HEK293 (cell line): ENCODE results near the gene UBALD1.

Source experiments
- CTCF ChIA-PET: fragments of 350-600 bp; formaldehyde crosslinking; extraction: SDS; loops from one replicate; lab custom pipeline; 2021; ENCODE audit warnings: antibody characterized with exemption; lab: Yijun Ruan, JAX
- POLR2A ChIA-PET: fragments of 300-600 bp; formaldehyde crosslinking; extraction: SDS; loops from one replicate; lab custom pipeline; 2020; ENCODE audit warnings: antibody characterized with exemption, inconsistent platforms; lab: Yijun Ruan, JAX
- H3K27ac ChIP-seq: fragments of 200-500 bp; sonication (Bioruptor generic); 2 replicates; pipeline ENCODE4 v1.5.1; 2014; ENCODE audit warnings: low read depth, low read length, control low read depth, inconsistent platforms; ENCODE audit errors: extremely low read depth
- H3K36me3 ChIP-seq, 2 experiments: fragments of 200-500 bp in 1 of 2; sonication (Bioruptor generic) in 1 of 2; 1 replicate in 1 of 2; 2 replicates in 1 of 2; pipeline ENCODE4 v1.5.1; 2014 to 2017; ENCODE audit warnings: inconsistent platforms in 2 of 2, low read length in 2 of 2; ENCODE audit not compliant: control insufficient read depth in 2 of 2, insufficient read depth in 1 of 2
- H3K4me1 ChIP-seq: fragments of 200-500 bp; sonication (Bioruptor generic); 2 replicates; pipeline ENCODE4 v1.5.1; 2014; ENCODE audit warnings: mild to moderate bottlenecking, low read length, inconsistent platforms; ENCODE audit not compliant: control insufficient read depth, insufficient read depth
- H3K4me3 ChIP-seq: 2 replicates; pipeline ENCODE4 v1.5.1; 2011; ENCODE audit warnings: low read depth, mild to moderate bottlenecking, control low read depth, low read length, moderate library complexity
- H3K9me3 ChIP-seq: fragments of 200-500 bp; sonication (Bioruptor generic); 2 replicates; pipeline ENCODE4 v1.5.1; 2014; ENCODE audit warnings: low read depth, low read length, inconsistent platforms; ENCODE audit not compliant: control insufficient read depth, insufficient read depth
- CTCF ChIP-seq: fragments of 450-650 bp; formaldehyde crosslinking; IDR thresholded peaks from 2 replicates; pipeline ENCODE4 v1.5.1; 2016; ENCODE audit warnings: missing biosample characterization, missing genetic modification characterization
- EGR2 ChIP-seq: fragments of 450-650 bp; formaldehyde crosslinking; IDR thresholded peaks from 2 replicates; pipeline ENCODE4 v1.5.1; 2016; ENCODE audit warnings: low read depth, missing biosample characterization, missing genetic modification characterization
- GLIS2 ChIP-seq: fragments of 450-650 bp; formaldehyde crosslinking; IDR thresholded peaks from 2 replicates; pipeline ENCODE4 v1.5.1; 2016; ENCODE audit warnings: missing biosample characterization, missing genetic modification characterization
- HOXD13 ChIP-seq: sonication (generic); formaldehyde crosslinking; IDR thresholded peaks from 2 replicates; pipeline ENCODE4 v1.8.0; 2022; ENCODE audit warnings: missing genetic modification reagents, borderline replicate concordance
- IKZF3 ChIP-seq: fragments of 450-650 bp; IDR thresholded peaks from 2 replicates; pipeline ENCODE4 v1.5.0; 2018; ENCODE audit warnings: missing biosample characterization, mild to moderate bottlenecking, missing genetic modification characterization, moderate library complexity
- MYNN ChIP-seq: fragments of 450-650 bp; formaldehyde crosslinking; IDR thresholded peaks from 2 replicates; pipeline ENCODE4 v1.5.1; 2016; ENCODE audit warnings: missing biosample characterization, missing genetic modification characterization, borderline replicate concordance
- OVOL3 ChIP-seq: fragments of 450-650 bp; formaldehyde crosslinking; IDR thresholded peaks from 2 replicates; pipeline ENCODE4 v1.5.1; 2016; ENCODE audit warnings: missing biosample characterization, missing genetic modification characterization
- PATZ1 ChIP-seq: fragments of 450-650 bp; formaldehyde crosslinking; IDR thresholded peaks from 2 replicates; pipeline ENCODE4 v1.5.1; 2016; ENCODE audit warnings: missing biosample characterization, missing genetic modification characterization
- PRDM1 ChIP-seq: fragments of 450-650 bp; formaldehyde crosslinking; IDR thresholded peaks from 2 replicates; pipeline ENCODE4; 2016; ENCODE audit warnings: missing biosample characterization, missing genetic modification characterization
- SP2 ChIP-seq: fragments of 450-650 bp; formaldehyde crosslinking; IDR thresholded peaks from 2 replicates; pipeline ENCODE4 v1.5.1; 2016; ENCODE audit warnings: missing biosample characterization, missing genetic modification characterization
- TRIM28 ChIP-seq: IDR thresholded peaks from 2 replicates; pipeline ENCODE4 v1.6.1; 2011; ENCODE audit warnings: low read length, control low read depth, borderline replicate concordance
- WT1 ChIP-seq: fragments of 450-650 bp; formaldehyde crosslinking; IDR thresholded peaks from 2 replicates; pipeline ENCODE4 v1.5.1; 2016; ENCODE audit warnings: missing biosample characterization, missing genetic modification characterization
- ZBTB10 ChIP-seq: fragments of 450-650 bp; formaldehyde crosslinking; IDR thresholded peaks from 2 replicates; pipeline ENCODE4 v1.5.1; 2016; ENCODE audit warnings: missing biosample characterization, missing genetic modification characterization
- ZBTB8A ChIP-seq: fragments of 450-650 bp; formaldehyde crosslinking; IDR thresholded peaks from 2 replicates; pipeline ENCODE4 v1.5.1; 2016; ENCODE audit warnings: missing biosample characterization, missing genetic modification characterization
- ZFP69B ChIP-seq: fragments of 450-650 bp; formaldehyde crosslinking; IDR thresholded peaks from 2 replicates; pipeline ENCODE4 v1.5.1; 2016; ENCODE audit warnings: missing biosample characterization, missing genetic modification characterization
- ZNF112 ChIP-seq: fragments of 450-650 bp; formaldehyde crosslinking; IDR thresholded peaks from 2 replicates; pipeline ENCODE4 v1.5.0; 2017; ENCODE audit warnings: missing biosample characterization, missing genetic modification characterization
- ZNF214 ChIP-seq: fragments of 450-650 bp; formaldehyde crosslinking; IDR thresholded peaks from 2 replicates; pipeline ENCODE4 v1.5.1; 2017; ENCODE audit warnings: missing biosample characterization, mild to moderate bottlenecking, missing genetic modification characterization, borderline replicate concordance
- ZNF24 ChIP-seq: fragments of 450-650 bp; formaldehyde crosslinking; IDR thresholded peaks from 2 replicates; pipeline ENCODE4 v1.5.1; 2016; ENCODE audit warnings: missing biosample characterization, missing genetic modification characterization
- ZNF26 ChIP-seq: fragments of 450-650 bp; formaldehyde crosslinking; IDR thresholded peaks from 2 replicates; pipeline ENCODE4 v1.5.1; 2016; ENCODE audit warnings: missing biosample characterization, missing genetic modification characterization
- ZNF302 ChIP-seq: fragments of 450-650 bp; formaldehyde crosslinking; IDR thresholded peaks from 2 replicates; pipeline ENCODE4 v1.5.1; 2016; ENCODE audit warnings: missing biosample characterization, missing genetic modification characterization, low read depth
- ZNF366 ChIP-seq: fragments of 450-650 bp; formaldehyde crosslinking; conservative IDR thresholded peaks from 2 replicates; pipeline ENCODE4 v1.5.1; 2016; ENCODE audit warnings: missing biosample characterization, missing genetic modification characterization
- ZNF514 ChIP-seq: fragments of 450-650 bp; formaldehyde crosslinking; IDR thresholded peaks from 2 replicates; pipeline ENCODE4 v1.5.1; 2016; ENCODE audit warnings: missing biosample characterization, missing genetic modification characterization
- ZNF571 ChIP-seq: fragments of 450-650 bp; formaldehyde crosslinking; IDR thresholded peaks from 2 replicates; pipeline ENCODE4 v1.5.0; 2017; ENCODE audit warnings: missing biosample characterization, missing genetic modification characterization
- ZNF596 ChIP-seq: fragments of 450-650 bp; IDR thresholded peaks from 2 replicates; pipeline ENCODE4 v1.5.0; 2018; ENCODE audit warnings: missing biosample characterization, mild to moderate bottlenecking, missing genetic modification characterization, moderate library complexity
- ZNF600 ChIP-seq: fragments of 450-650 bp; formaldehyde crosslinking; IDR thresholded peaks from 2 replicates; pipeline ENCODE4 v1.5.1; 2016; ENCODE audit warnings: missing biosample characterization, missing genetic modification characterization
- ZNF76 ChIP-seq: fragments of 450-650 bp; formaldehyde crosslinking; IDR thresholded peaks from 2 replicates; pipeline ENCODE4; 2016; ENCODE audit warnings: low read depth, missing biosample characterization, missing genetic modification characterization, borderline replicate concordance
- ZNF791 ChIP-seq: fragments of 450-650 bp; formaldehyde crosslinking; IDR thresholded peaks from 2 replicates; pipeline ENCODE4 v1.5.1; 2016; ENCODE audit warnings: missing biosample characterization, missing genetic modification characterization

UBALD1 gene

GRCh38 chr16:4613636-4614570 lies 785 bp downstream of the UBALD1 start (continued):
- peak; percentile 52 for TF ChIP-seq CTCF
- TF ChIP-seq ZNF571 (tag by site-specific recombination), result no peak
- TF ChIP-seq ZNF76 (tag by site-specific recombination), result 0 out of 2 replicates have a peak, but pooled peaks have one; percentile 36
- peak; percentile 60 for TF ChIP-seq PATZ1 (tag by site-specific recombination)

- ChIA-PET POLR2A (no interaction called here), CTCF (interaction anchor here (0.6 to 1.6 kb wide), 7 partner anchors 11 to 106 kb away, joined by 3 to 5 read pairs (median 4); no protein-coding TSS in a partner anchor)
- Histone ChIP-seq H3K4me1 (no peaks in the 10 kb centered on the region; the same call in 1 of the 2 replicates), H3K4me3 (peak overlapping the region; percentile 90), H3K36me3 (peaks cover 0 to 15% of the 10 kb centered on the region in 2 experiments; a peak in 1 of 3 replicates), H3K9me3 (no peaks in the 10 kb centered on the region), H3K27ac (peak overlapping the region; percentile 95; the same call in 1 of the 2 replicates)
- no peak for TF ChIP-seq ZNF26 (tag by site-specific recombination)
- no peak for TF ChIP-seq PRDM1
- 0 out of 2 replicates have a peak, but pooled peaks have one; percentile 14 for TF ChIP-seq ZNF600 (tag by site-specific recombination)
- TF ChIP-seq SP2 (tag by site-specific recombination), result 0 out of 2 replicates have a peak, but pooled peaks have one; percentile 11
- TF ChIP-seq ZNF24, result no peak
- TF ChIP-seq ZNF366, result 0 out of 2 replicates have a peak, but pooled peaks have one; percentile 46
- no peak for TF ChIP-seq ZNF302
- TF ChIP-seq ZNF791 (tag by site-specific recombination), result no peak
- TF ChIP-seq WT1, result no peak
- no peak for TF ChIP-seq ZNF514 (tag by site-specific recombination)
- TF ChIP-seq ZNF596 (tag by site-specific recombination), result no peak
- TF ChIP-seq MYNN (tag by site-specific recombination), result no peak
- no peak for TF ChIP-seq HOXD13 (CRISPR knock-in tag)
- TF ChIP-seq ZBTB10 (tag by site-specific recombination), result no peak
- no peak for TF ChIP-seq ZNF214 (tag by site-specific recombination)
- no peak for TF ChIP-seq ZFP69B (tag by site-specific recombination)
- TF ChIP-seq TRIM28, result no peak
- 0 out of 2 replicates have a peak, but pooled peaks have one; percentile 16 for TF ChIP-seq EGR2 (tag by site-specific recombination)
- TF ChIP-seq ZBTB8A (tag by site-specific recombination), result 0 out of 2 replicates have a peak, but pooled peaks have one; percentile 7
- TF ChIP-seq OVOL3, result no peak
- TF ChIP-seq IKZF3 (tag by site-specific recombination), result 0 out of 2 replicates have a peak, but pooled peaks have one; percentile 24
- no peak for TF ChIP-seq ZNF112 (tag by site-specific recombination)
- TF ChIP-seq GLIS2 (tag by site-specific recombination), result 0 out of 2 replicates have a peak, but pooled peaks have one; percentile 9
These were observed 1.6 kb downstream of the UBALD1 start for GRCh38 chr16:4612977-4613635.
